Measurements from ENCODE around the gene FKBP7. TPM values are rescaled to one million over a fixed set of nuclear protein-coding genes. Genes with fewer than 3 reads are reported as not detected.

The FKBP7 gene
- total and polyA plus RNA-seq, 2 donors from 2014 or later: 8.2 to 10.8 TPM

DNA sequence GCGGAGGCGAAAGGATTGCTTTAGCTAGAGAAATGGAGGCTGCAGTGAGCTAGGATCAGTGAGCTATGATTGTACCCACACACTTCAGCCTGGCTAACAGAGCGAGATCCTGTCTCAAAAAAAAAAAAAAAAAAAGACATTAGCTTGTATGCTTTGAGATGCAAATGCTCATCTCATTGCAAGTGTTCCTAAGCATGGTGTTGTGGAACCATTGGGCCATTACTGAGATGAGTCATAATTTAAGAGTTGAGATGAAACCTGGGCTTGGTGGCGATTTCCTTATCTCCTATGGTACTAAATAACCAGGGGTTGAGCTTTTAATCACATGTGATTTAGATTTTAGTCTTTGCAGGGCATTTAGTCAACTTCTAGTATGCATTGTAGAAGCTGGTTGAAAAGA, 4.0 kb upstream of the FKBP7 start:
- no peak overlapping the region for H3K9ac ChIP-seq (ENCODE audit: low read length in 3 of 3)

DNA sequence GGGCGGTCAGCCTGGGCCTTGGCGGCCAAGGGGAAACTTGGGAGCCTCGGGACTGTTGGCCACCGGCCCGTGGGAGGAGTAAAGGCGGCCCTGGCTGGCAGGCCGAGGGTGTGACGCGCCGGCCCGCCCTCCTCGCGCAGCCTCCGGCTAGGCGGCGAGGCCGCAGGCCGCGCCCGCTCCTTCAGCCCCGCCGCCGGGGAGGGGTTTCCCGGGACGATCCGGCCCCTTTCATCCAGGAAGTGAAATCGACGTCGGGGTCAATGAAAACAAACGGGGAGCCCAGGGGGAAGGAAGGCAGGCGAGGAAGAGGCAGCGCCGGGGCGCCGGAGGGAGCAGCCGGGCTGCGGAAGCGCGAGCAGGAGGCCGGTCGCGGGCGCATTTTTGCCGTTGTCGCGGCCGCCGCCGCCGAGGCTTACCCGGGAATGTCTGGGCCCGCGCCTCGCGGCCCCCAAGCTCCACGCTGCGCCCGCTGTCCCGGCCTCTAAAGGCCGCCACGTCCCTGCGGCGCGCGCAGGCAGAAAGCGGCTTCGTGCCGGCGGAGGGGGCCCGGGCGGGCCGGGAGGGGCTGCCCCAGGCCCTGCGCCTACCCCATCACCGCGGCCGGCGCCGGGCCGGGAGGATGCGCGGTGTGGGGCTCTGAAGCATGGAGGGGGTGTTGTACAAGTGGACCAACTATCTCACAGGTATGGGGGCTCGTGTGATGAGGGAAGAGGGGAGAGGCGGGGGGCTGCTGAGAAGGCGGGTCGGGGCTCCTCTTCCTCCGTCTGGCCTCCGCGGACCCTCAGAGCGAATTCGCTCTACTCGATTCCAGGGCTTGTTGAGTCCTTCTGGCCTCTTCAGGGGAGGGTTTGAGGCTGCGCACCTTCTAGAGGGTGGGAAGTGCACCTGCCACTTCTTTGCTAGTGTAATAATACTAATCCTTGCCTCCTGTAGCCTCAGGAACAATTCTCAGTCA, 2.1 kb upstream of the FKBP7 start, which contains the start of gene PLEKHA3:
TSS of gene PLEKHA3 (plus strand) at position 231 of the 955 bp plus-strand sequence. CDS start at position 644, 413 bp downstream.
- peak within 1 kb of the TSS; percentile 93 to 96 for H3K27ac ChIP-seq (ENCODE audit: low read depth in 2 of 2, low read length in 2 of 2)
- no peaks in the 10 kb centered on the region for H3K36me3 ChIP-seq (ENCODE audit: control insufficient read depth in 2 of 3, insufficient read depth in 3 of 3, low read length in 3 of 3)
- H3K4me3 ChIP-seq (ENCODE audit: low read length in 3 of 3): peak within 1 kb of the TSS; percentile 95 to 99 (median 97)
- intact Hi-C loops (cut with DNase I): no loop called here
- no peaks in the 10 kb centered on the region for H3K27me3 ChIP-seq (ENCODE audit: control insufficient read depth, insufficient read depth, low read length)
- DNase-seq: peak; percentile 91 to 99 (median 95)
- FAIRE-seq: no peak
- TF ChIP-seq, protein P1, sequence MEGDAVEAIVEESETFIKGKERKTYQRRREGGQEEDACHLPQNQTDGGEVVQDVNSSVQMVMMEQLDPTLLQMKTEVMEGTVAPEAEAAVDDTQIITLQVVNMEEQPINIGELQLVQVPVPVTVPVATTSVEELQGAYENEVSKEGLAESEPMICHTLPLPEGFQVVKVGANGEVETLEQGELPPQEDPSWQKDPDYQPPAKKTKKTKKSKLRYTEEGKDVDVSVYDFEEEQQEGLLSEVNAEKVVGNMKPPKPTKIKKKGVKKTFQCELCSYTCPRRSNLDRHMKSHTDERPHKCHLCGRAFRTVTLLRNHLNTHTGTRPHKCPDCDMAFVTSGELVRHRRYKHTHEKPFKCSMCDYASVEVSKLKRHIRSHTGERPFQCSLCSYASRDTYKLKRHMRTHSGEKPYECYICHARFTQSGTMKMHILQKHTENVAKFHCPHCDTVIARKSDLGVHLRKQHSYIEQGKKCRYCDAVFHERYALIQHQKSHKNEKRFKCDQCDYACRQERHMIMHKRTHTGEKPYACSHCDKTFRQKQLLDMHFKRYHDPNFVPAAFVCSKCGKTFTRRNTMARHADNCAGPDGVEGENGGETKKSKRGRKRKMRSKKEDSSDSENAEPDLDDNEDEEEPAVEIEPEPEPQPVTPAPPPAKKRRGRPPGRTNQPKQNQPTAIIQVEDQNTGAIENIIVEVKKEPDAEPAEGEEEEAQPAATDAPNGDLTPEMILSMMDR (IDR thresholded peaks at IDR 0.05; ENCODE audit: borderline replicate concordance, extremely low read depth, insufficient read depth): no peak
- no peaks in the 10 kb centered on the region for H3K9me3 ChIP-seq (ENCODE audit: control insufficient read depth in 2 of 3, insufficient read depth in 1 of 3, low read length in 3 of 3)
- H3K4me1 ChIP-seq (ENCODE audit: control insufficient read depth in 2 of 3, insufficient read depth in 2 of 3, low read depth in 1 of 3, low read length in 3 of 3): peaks cover 0 to 23% (median 12%) of the 10 kb centered on the region in 3 donors
- peak within 1 kb of the TSS; percentile 63 to 99 (median 90) for H3K9ac ChIP-seq (ENCODE audit: low read length in 3 of 3)

More for the DNA sequence above, 4.0 kb upstream of the FKBP7 start:
- FAIRE-seq: no peak
- Histone ChIP-seq H3K4me3 (ENCODE audit: low read length in 3 of 3) (peak overlapping the region in 2 of 3 donors; percentile 4 to 24), H3K27ac (ENCODE audit: low read depth in 2 of 2, low read length in 2 of 2) (no peak overlapping the region), H3K36me3 (ENCODE audit: control insufficient read depth in 2 of 3, insufficient read depth in 3 of 3, low read length in 3 of 3) (peaks cover 0 to 4% (median 0%) of the 10 kb centered on the region in 3 donors), H3K27me3 (ENCODE audit: control insufficient read depth, insufficient read depth, low read length) (no peaks in the 10 kb centered on the region), H3K4me1 (ENCODE audit: control insufficient read depth in 2 of 3, insufficient read depth in 2 of 3, low read depth in 1 of 3, low read length in 3 of 3) (peaks cover 0 to 23% (median 12%) of the 10 kb centered on the region in 3 donors), H3K9me3 (ENCODE audit: control insufficient read depth in 2 of 3, insufficient read depth in 1 of 3, low read length in 3 of 3) (no peaks in the 10 kb centered on the region)
- TF ChIP-seq, protein P1 (IDR thresholded peaks at IDR 0.05; ENCODE audit: borderline replicate concordance, extremely low read depth, insufficient read depth): no peak
- DNase-seq: no peak
- intact Hi-C loops (cut with DNase I): no loop called here

DNA sequence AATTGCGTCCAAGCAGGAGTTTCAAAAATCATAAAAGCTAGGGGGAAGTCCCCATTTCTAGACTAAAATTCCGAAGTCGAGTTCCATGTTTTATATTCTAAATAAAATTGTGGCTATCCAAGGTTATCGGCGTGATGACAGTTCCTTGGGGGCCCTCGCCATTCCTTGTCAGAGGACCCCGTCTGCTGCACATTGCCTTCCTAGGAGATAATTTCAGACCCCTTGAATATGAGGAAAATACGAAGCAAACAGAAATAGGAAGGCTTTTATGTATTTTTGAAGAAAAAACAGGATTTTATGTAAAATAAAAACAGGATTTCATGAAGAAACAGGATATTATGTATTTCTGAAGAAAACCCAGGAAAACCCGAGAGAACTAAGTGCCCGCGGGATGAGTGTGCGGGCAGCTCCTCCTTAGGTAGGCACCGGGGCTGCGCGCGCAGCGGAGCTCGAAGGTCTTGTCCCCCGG, 1.4 kb upstream of the FKBP7 start:
- no peaks in the 10 kb centered on the region for H3K9me3 ChIP-seq (ENCODE audit: control insufficient read depth in 2 of 3, insufficient read depth in 1 of 3, low read length in 3 of 3)
- FAIRE-seq (no peak), DNase-seq (no peak)
- peaks cover 0 to 23% (median 12%) of the 10 kb centered on the region in 3 donors for H3K4me1 ChIP-seq (ENCODE audit: control insufficient read depth in 2 of 3, insufficient read depth in 2 of 3, low read depth in 1 of 3, low read length in 3 of 3)
- no peaks in the 10 kb centered on the region for H3K27me3 ChIP-seq (ENCODE audit: control insufficient read depth, insufficient read depth, low read length)
- intact Hi-C loops (cut with DNase I): no loop called here
- no peaks in the 10 kb centered on the region for H3K36me3 ChIP-seq (ENCODE audit: control insufficient read depth in 2 of 3, insufficient read depth in 3 of 3, low read length in 3 of 3)
- H3K9ac ChIP-seq (ENCODE audit: low read length in 3 of 3): peak overlapping the region in 1 of 3 donors; percentile 36
- TF ChIP-seq, protein P1 (IDR thresholded peaks at IDR 0.05; ENCODE audit: borderline replicate concordance, extremely low read depth, insufficient read depth): no peak
- peak overlapping the region; percentile 79 to 93 for H3K27ac ChIP-seq (ENCODE audit: low read depth in 2 of 2, low read length in 2 of 2)
- peak overlapping the region; percentile 31 to 97 (median 59) for H3K4me3 ChIP-seq (ENCODE audit: low read length in 3 of 3)

Data from kidney (tissue), 14 donors.